ENCODE data around the gene CSNK1G1.

The CSNK1G1 gene

DNA sequence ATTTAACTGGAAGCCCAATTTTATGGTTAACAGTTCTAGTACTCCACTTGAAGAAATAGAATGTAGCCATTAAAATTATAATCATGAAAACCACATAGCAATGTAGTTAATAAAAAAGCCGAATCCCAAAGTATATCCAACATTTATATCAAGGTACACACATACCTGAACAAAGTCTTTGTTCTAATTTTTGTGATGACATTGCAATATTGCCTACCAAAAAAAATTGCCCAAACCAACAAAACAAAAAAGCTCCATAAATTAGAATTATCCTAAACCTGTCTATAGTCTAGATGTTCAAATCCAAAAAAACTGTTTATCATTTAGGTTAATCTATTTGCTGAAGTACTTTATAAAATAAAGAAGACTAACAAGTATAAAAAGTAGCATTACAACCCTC, 70.8 kb downstream of the CSNK1G1 start:
- ChIA-PET CTCF (interaction anchor here (0.6 to 0.7 kb wide), 2 partner anchors 10 to 50 kb away, joined by 4 to 5 read pairs; no protein-coding TSS in a partner anchor), POLR2A (ENCODE audit: low non-redundant PET) (no interaction called here)
- H3K27ac ChIP-seq, result no peak overlapping the region
- DNase-seq (ENCODE audit: low spot score), result no peak
- no peak for TF ChIP-seq CTCF (conservative IDR thresholded peaks at IDR 0.05; ENCODE audit: low read depth)

DNA sequence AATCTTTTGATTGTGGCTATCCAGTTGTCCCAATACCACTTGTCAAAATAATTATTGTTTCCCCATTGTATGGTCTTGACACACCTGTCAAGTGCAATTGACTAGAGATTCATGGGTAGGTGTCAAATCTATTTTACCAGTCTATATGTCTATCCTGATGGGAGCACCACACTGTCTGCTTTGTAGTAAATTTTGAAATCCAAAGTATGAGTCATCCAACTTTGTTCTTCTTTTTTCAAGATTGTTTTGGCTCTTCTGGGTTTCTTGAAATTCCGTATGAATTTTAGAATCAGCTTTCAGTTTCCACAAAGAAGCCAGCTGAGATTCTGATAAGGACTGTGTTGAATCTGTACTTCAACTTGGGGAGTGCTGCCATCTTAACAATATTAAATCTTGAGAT, 71.9 kb downstream of the CSNK1G1 start:
- TF ChIP-seq CTCF (conservative IDR thresholded peaks at IDR 0.05; ENCODE audit: low read depth), result no peak
- ChIA-PET POLR2A (ENCODE audit: low non-redundant PET) (no interaction called here), CTCF (no interaction called here)
- DNase-seq (ENCODE audit: low spot score), result no peak
- no peak overlapping the region for H3K27ac ChIP-seq

- CTCF ChIA-PET, result no interaction called here
- POLR2A ChIA-PET (ENCODE audit: low non-redundant PET), result no interaction called here
- H3K27ac ChIP-seq, result no peak overlapping the region
- DNase-seq (ENCODE audit: low spot score), result no peak
- TF ChIP-seq CTCF (conservative IDR thresholded peaks at IDR 0.05; ENCODE audit: low read depth), result no peak
Measured at GRCh38 chr15:64282701-64283100, 73.3 kb downstream of the CSNK1G1 start.

DNA sequence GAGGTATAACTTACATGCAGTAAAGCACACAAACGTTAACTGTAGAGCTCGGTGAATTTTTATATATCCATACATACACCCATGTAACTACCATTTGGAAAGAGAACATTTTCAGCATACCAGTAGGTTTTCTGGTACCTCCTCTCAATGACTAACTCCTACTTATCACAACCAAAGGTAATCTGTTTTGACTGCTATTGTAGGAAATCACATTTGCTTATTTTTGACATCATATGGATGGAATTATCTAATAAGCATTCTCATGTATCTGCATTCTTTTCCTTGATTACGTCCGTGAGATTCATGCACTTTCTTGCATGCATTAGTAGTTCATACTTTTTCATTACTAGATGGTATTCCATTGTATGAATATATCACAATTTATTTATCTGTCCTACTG, 76.8 kb downstream of the CSNK1G1 start:
- CTCF ChIA-PET, result no interaction called here
- POLR2A ChIA-PET (ENCODE audit: low non-redundant PET), result no interaction called here
- H3K27ac ChIP-seq, result no peak overlapping the region

DNA sequence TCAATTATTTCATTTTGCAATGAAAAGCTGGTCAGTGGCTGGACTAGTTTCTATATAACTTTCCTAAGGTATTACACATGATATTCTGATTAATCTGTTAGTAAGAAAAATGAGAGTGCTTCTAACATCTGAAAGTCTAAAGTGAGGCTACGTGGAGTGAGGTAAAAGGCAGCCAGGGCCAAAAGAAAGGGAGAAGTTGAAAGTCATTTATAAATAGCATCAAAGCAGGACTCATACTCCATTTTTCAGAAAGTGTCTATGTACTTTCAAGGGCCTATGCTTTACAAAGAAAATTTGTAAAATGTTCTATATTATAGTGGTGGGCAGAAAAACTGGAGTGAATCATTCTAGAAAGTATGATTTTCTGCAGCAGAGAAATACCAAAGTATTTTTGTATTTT, 80.0 kb downstream of the CSNK1G1 start:
- no peak for DNase-seq (ENCODE audit: low spot score)
- CTCF ChIA-PET, result no interaction called here
- no peak overlapping the region for H3K27ac ChIP-seq
- POLR2A ChIA-PET (ENCODE audit: low non-redundant PET), result no interaction called here
- no peak for TF ChIP-seq CTCF (conservative IDR thresholded peaks at IDR 0.05; ENCODE audit: low read depth)

More for the DNA sequence above, 76.8 kb downstream of the CSNK1G1 start:
- no peak for TF ChIP-seq CTCF (conservative IDR thresholded peaks at IDR 0.05; ENCODE audit: low read depth)
- DNase-seq (ENCODE audit: low spot score), result no peak

DNA sequence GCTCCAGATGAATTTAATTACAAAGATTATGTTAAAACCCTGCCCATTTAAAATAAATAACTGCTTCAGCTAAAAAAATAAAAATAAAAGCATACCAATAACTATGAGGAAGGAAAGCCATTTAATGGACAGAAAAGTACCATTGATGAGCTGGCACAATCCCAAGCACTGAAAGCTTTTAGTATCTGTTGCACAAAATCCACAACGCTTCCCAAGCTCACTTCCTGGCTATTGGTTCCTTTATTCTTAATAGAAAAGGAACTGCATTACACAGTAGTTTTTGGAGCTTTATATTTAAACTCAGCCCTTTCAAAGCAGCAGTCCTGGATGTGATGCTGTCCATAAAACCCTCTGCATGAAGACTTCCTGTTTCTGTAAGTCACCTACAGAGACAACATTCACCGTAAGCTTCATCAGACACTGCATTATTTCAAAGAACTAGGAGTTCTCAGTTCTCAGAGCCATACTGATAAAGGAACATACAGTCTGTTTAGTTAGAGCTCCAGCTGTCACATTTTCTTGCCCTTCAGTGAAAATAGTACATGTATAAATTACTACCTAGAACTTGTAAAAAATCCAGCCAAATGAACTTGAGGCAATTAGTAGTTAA, 81.5 kb downstream of the CSNK1G1 start:
- no peak for TF ChIP-seq CTCF (conservative IDR thresholded peaks at IDR 0.05; ENCODE audit: low read depth)
- ChIA-PET CTCF (interaction anchor here (0.8 kb wide), 1 partner anchor 16 kb away, joined by 3 read pairs; no protein-coding TSS in a partner anchor), POLR2A (ENCODE audit: low non-redundant PET) (no interaction called here)
- H3K27ac ChIP-seq, result no peak overlapping the region
- DNase-seq (ENCODE audit: low spot score), result no peak
